Measurements from ENCODE around the gene IDH3A.

Gene IDH3A

DNA sequence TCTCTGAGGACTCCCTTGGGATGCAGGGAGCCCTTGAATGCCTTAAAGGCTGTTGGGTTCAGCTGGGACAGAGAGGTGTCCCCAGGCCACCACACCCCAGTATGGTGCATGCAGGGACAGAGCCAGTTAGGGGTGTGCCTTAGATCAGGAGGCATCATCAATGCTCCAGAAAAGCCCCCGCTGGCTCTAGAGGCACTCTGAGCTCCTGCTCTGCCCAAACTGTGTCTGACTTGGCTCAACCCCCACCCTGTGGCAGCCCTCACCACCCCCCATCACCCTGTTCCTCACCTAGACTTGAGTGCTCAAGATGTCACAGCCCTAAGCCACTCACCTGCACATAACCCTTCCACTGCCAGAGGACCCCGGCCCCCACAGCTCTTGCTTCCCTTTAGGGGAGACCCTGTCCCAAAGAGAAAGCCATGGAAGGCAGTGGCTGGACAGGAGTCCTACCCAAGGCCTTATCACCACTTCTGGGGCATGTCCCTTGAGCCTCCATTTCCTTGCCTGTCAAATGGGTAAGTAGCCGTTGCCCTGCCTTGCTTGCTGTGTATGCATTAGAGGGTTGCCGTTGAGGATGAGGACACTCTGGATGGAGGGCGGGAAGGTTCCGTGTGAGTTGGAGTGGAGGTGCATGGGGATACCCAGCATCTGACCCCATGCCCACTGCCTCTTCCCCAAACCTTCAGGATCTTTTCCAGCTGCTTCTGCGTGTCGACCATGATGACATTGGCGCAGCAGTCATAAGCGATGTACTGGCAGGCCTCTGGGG lies 43.8 kb downstream of the IDH3A start:
- H3K36me3 ChIP-seq (ENCODE audit: control insufficient read depth, insufficient read depth, low read length), result no peaks in the 10 kb centered on the region
- no peaks in the 10 kb centered on the region for H3K9me3 ChIP-seq (ENCODE audit: control insufficient read depth, insufficient read depth, low read length)
- H3K4me1 ChIP-seq (ENCODE audit: control insufficient read depth, insufficient read depth, low read length), result no peaks in the 10 kb centered on the region
- no peak overlapping the region for H3K4me3 ChIP-seq (ENCODE audit: low read depth, low read length)
- H3K27ac ChIP-seq (ENCODE audit: low read depth, low read length), result no peak overlapping the region
- no peak overlapping the region for H3K9ac ChIP-seq (ENCODE audit: low read depth, low read length)
- H3K27me3 ChIP-seq (ENCODE audit: control insufficient read depth, insufficient read depth, low read length), result no peaks in the 10 kb centered on the region

DNA sequence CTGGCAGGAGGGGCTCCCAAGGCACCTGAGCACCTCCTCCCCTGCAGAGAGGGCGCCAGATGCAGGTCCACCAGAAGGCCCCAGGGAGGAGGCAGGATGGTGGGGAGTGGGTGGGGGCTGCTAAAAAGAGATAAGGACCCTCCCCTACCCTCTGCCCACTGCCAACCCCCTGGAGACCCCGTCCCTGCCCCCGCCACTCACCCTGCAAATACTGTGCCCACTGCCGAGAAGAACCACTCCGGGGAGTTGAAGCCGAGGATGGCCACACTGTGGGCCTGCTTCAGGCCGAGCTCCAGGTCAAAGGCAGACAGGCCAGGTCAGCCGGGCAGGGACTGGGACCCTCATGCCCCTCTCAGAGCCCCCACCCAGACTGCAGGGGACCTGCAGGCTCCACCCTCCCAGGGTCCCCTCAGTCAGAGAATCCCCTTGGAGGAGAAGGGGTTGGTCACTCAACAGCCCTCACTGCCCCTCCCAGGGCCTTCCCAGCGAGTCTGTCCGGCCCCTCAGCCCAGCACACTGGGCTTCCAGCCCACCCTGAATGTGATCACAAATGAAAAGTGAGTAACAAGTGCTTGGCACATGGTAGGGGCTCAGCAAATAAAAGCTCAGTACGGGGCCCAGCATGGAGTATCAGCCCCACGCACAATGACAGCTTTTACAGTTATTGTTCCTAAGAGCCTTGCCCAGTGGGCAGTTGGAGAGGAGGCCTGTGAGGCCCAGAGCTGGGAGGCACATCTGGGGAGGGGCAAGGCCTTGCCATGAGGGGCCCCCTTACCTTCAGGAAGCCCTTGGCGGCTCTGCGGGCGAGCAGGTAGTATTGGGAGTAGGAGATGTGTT lies 44.8 kb downstream of the IDH3A start:
- no peaks in the 10 kb centered on the region for H3K4me1 ChIP-seq (ENCODE audit: control insufficient read depth, insufficient read depth, low read length)
- H3K27me3 ChIP-seq (ENCODE audit: control insufficient read depth, insufficient read depth, low read length), result no peaks in the 10 kb centered on the region
- H3K36me3 ChIP-seq (ENCODE audit: control insufficient read depth, insufficient read depth, low read length), result no peaks in the 10 kb centered on the region
- H3K27ac ChIP-seq (ENCODE audit: low read depth, low read length), result no peak overlapping the region
- no peak overlapping the region for H3K9ac ChIP-seq (ENCODE audit: low read depth, low read length)
- no peak overlapping the region for H3K4me3 ChIP-seq (ENCODE audit: low read depth, low read length)
- no peaks in the 10 kb centered on the region for H3K9me3 ChIP-seq (ENCODE audit: control insufficient read depth, insufficient read depth, low read length)

DNA sequence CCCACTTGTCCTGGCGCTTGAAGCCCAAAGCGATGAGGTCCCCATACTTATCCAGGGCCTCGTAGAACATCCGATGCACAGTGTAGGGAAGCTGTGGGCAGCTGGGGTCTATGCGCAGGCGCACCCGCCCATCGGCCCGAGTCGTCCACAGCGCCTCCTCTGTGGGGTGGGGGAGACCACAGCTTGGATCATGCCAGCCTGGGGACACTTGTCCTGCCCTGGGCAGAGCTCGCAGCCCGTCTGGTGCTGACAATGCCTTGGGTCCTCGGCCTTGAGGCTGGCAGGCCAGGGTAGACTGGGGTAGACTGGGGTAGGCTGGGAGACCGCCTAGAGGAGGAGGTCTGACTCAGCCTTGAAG lies 45.4 kb downstream of the IDH3A start:
- Histone ChIP-seq H3K9ac (ENCODE audit: low read depth, low read length) (no peak overlapping the region), H3K9me3 (ENCODE audit: control insufficient read depth, insufficient read depth, low read length) (no peaks in the 10 kb centered on the region), H3K4me1 (ENCODE audit: control insufficient read depth, insufficient read depth, low read length) (no peaks in the 10 kb centered on the region)

DNA sequence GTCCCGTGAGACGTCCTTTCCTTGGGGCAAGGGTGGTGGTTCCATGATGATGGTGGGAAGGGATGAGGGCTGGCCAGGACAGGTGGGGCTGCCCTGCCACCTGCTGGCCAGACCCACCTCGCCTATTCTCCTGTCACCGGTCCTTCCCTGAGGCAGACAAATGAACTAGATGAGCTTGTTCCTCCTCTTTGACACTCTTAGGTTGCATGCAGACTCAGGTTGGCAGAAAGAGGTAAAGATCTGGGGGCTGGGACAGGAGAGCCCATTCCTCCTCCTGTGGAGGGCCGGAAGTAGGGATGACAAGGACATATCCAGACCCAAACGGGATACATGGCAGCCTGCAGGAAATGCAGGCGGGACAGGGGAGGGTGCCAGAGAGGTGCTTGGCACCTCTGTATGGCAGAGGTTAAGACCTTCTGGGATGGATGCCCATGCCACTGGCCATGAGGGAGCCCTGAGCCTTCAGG lies 46.6 kb downstream of the IDH3A start:
- Histone ChIP-seq H3K4me1 (ENCODE audit: control insufficient read depth, insufficient read depth, low read length) (no peaks in the 10 kb centered on the region), H3K9me3 (ENCODE audit: control insufficient read depth, insufficient read depth, low read length) (no peaks in the 10 kb centered on the region), H3K27me3 (ENCODE audit: control insufficient read depth, insufficient read depth, low read length) (no peaks in the 10 kb centered on the region), H3K36me3 (ENCODE audit: control insufficient read depth, insufficient read depth, low read length) (no peaks in the 10 kb centered on the region), H3K27ac (ENCODE audit: low read depth, low read length) (no peak overlapping the region), H3K9ac (ENCODE audit: low read depth, low read length) (no peak overlapping the region), H3K4me3 (ENCODE audit: low read depth, low read length) (no peak overlapping the region)

More for the DNA sequence above, 45.4 kb downstream of the IDH3A start:
- H3K27me3 ChIP-seq (ENCODE audit: control insufficient read depth, insufficient read depth, low read length), result no peaks in the 10 kb centered on the region
- no peak overlapping the region for H3K4me3 ChIP-seq (ENCODE audit: low read depth, low read length)
- no peak overlapping the region for H3K27ac ChIP-seq (ENCODE audit: low read depth, low read length)
- H3K36me3 ChIP-seq (ENCODE audit: control insufficient read depth, insufficient read depth, low read length), result no peaks in the 10 kb centered on the region

DNA sequence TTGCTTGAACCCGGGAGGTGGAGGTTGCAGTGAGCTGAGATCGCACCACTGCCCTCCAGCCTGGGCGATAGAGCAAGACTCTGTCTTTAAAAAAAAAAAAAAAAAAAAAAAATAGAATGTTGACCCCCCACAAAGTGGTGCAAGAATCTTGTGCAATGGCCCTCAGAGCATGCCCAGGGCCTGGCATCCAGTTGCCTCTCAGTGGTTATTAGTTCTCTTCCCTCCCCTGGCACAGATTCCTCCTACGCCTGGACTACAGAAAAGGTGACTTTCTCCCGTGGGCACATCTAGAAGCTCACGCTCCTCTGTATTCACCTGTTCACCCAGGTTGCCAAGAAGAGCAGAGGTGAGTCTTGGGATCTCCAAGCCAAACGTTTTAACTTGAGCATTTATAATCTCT lies 48.5 kb downstream of the IDH3A start:
- no peaks in the 10 kb centered on the region for H3K4me1 ChIP-seq (ENCODE audit: control insufficient read depth, insufficient read depth, low read length)
- H3K36me3 ChIP-seq (ENCODE audit: control insufficient read depth, insufficient read depth, low read length), result no peaks in the 10 kb centered on the region
- H3K27ac ChIP-seq (ENCODE audit: low read depth, low read length), result no peak overlapping the region
- no peak overlapping the region for H3K9ac ChIP-seq (ENCODE audit: low read depth, low read length)
- H3K4me3 ChIP-seq (ENCODE audit: low read depth, low read length), result no peak overlapping the region
- H3K9me3 ChIP-seq (ENCODE audit: control insufficient read depth, insufficient read depth, low read length), result no peaks in the 10 kb centered on the region
- no peaks in the 10 kb centered on the region for H3K27me3 ChIP-seq (ENCODE audit: control insufficient read depth, insufficient read depth, low read length)

DNA sequence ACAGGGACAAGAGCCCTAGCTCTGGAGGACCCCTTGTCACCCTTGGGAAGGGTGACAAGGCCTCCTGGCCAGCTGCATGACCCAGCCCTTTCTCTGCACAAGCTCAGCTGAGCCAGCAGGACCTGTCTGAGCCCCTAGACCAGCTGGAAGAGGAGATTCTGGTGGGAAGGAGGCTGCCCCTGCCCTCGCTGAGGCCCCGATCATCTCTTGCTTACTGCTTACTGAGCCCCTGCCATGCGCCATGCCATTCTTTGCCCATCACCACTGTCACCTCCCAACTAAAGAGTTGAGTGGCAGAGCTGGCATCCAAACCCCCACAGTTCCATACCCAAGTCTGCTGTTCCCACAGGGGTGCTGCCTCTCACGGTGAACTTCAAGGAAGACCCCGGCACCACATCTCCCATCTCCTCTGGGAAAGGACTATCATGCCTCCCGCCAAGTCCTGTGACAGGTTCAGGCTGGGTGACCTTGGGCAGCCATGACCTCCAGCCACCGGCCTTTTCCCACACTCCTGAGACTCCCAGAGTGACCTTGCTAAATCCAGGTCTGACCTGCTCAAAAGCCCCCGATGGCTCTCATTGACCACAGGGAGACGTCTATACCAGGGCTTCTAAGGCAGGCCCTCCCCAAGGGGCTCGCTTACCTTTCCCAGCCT lies 51.2 kb downstream of the IDH3A start:
- H3K9ac ChIP-seq (ENCODE audit: low read depth, low read length), result no peak overlapping the region
- H3K4me1 ChIP-seq (ENCODE audit: control insufficient read depth, insufficient read depth, low read length), result no peaks in the 10 kb centered on the region
- no peaks in the 10 kb centered on the region for H3K9me3 ChIP-seq (ENCODE audit: control insufficient read depth, insufficient read depth, low read length)
- H3K27me3 ChIP-seq (ENCODE audit: control insufficient read depth, insufficient read depth, low read length), result no peaks in the 10 kb centered on the region
- no peak overlapping the region for H3K4me3 ChIP-seq (ENCODE audit: low read depth, low read length)
- H3K27ac ChIP-seq (ENCODE audit: low read depth, low read length), result no peak overlapping the region
- H3K36me3 ChIP-seq (ENCODE audit: control insufficient read depth, insufficient read depth, low read length), result no peaks in the 10 kb centered on the region

DNA sequence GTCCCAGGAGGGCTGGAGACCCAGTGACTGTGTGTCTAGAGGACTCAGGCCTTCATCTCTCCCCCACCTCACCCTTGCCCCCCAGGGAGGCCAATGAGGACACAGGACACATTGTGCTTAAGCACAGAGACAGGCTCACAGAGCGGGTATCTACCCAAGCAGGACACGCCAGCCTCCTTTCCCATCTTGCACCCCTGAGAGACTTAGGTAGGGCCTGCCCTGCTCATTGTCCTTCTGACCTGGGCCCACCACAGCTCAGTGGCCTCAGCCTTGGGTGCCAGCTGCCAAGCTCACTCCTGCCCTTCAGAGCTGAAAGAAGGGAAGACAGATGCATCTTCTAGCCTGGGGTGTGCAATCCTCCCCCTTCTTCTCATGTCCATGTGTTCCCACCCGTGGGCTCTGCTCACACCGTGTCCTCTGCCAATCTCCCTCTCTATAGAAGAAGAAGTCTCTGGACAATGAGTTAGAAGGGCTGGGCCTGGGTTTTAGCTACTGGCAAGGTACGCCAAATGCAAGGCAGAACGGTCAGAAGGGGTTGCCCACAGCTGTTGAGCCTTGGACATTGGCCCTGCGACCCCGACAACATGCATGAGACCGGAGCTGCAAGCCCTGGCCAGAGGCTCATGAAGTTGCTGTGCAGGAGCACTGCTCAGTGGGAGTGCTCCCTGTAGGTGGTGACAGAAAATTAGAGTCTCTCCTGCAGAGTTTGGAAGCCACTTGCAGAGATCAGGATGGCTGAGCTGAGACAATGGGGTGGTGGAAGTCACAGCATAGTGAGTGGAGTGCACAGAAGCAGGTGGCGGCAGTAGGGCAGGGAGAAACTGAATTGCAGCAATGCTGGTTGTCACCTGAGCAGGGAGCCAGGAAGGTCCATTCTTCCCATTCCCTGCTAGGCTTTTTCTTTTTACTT lies 52.4 kb downstream of the IDH3A start:
- Histone ChIP-seq H3K27ac (ENCODE audit: low read depth, low read length) (no peak overlapping the region), H3K9ac (ENCODE audit: low read depth, low read length) (no peak overlapping the region)

DNA sequence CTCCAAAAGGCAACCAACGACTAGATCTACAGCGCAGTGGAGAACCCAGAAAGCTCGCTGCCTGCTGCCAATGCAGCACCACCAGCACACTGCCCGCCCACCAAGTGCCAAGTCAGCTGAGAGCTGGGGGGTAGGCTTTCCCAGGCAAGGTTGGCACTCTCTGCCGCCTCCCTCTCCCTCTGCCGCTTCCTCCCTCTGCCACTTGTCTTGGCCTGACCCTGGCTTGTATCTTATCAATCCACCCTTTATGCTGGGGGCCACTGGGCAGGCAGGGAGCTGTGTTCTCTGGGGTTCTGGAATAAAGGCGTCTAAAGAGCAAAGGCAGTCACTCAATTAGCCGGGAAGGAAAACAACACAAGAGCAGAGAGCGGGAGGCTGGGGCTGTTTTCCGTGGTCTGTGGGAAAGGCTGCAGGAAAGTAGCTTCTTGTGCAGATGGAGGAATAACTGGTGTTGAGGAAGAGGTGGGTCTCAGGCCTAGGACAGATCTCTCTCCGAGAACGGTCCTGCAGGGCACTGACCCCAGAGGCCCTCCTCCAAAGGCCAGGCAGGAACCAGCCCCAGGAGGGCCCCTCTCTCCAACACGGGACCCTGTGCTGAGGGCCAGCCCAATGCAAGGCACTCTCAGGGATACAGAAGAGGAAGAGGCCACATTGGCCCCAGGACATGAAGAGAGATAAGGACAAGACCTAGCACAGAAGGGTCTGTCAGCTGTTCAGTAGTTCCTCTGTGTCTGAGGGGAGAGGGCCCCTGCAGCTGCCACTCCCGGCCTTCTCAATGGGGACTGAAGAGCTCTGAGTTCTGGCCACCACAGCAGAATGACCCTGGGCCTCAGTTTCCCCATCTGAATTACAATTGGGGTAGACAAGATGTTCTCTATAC lies 54.4 kb downstream of the IDH3A start:
- H3K4me3 ChIP-seq (ENCODE audit: low read depth, low read length), result no peak overlapping the region
- no peaks in the 10 kb centered on the region for H3K36me3 ChIP-seq (ENCODE audit: control insufficient read depth, insufficient read depth, low read length)
- H3K27ac ChIP-seq (ENCODE audit: low read depth, low read length), result no peak overlapping the region
- H3K9me3 ChIP-seq (ENCODE audit: control insufficient read depth, insufficient read depth, low read length), result no peaks in the 10 kb centered on the region
- H3K4me1 ChIP-seq (ENCODE audit: control insufficient read depth, insufficient read depth, low read length), result no peaks in the 10 kb centered on the region; the same call in 1 of the 2 replicates
- H3K27me3 ChIP-seq (ENCODE audit: control insufficient read depth, insufficient read depth, low read length), result no peaks in the 10 kb centered on the region
- H3K9ac ChIP-seq (ENCODE audit: low read depth, low read length), result no peak overlapping the region

More for the DNA sequence above, 52.4 kb downstream of the IDH3A start:
- H3K9me3 ChIP-seq (ENCODE audit: control insufficient read depth, insufficient read depth, low read length), result no peaks in the 10 kb centered on the region
- H3K4me3 ChIP-seq (ENCODE audit: low read depth, low read length), result no peak overlapping the region
- no peaks in the 10 kb centered on the region for H3K27me3 ChIP-seq (ENCODE audit: control insufficient read depth, insufficient read depth, low read length)
- H3K4me1 ChIP-seq (ENCODE audit: control insufficient read depth, insufficient read depth, low read length), result no peaks in the 10 kb centered on the region; the same call in 1 of the 2 replicates
- no peaks in the 10 kb centered on the region for H3K36me3 ChIP-seq (ENCODE audit: control insufficient read depth, insufficient read depth, low read length)

DNA sequence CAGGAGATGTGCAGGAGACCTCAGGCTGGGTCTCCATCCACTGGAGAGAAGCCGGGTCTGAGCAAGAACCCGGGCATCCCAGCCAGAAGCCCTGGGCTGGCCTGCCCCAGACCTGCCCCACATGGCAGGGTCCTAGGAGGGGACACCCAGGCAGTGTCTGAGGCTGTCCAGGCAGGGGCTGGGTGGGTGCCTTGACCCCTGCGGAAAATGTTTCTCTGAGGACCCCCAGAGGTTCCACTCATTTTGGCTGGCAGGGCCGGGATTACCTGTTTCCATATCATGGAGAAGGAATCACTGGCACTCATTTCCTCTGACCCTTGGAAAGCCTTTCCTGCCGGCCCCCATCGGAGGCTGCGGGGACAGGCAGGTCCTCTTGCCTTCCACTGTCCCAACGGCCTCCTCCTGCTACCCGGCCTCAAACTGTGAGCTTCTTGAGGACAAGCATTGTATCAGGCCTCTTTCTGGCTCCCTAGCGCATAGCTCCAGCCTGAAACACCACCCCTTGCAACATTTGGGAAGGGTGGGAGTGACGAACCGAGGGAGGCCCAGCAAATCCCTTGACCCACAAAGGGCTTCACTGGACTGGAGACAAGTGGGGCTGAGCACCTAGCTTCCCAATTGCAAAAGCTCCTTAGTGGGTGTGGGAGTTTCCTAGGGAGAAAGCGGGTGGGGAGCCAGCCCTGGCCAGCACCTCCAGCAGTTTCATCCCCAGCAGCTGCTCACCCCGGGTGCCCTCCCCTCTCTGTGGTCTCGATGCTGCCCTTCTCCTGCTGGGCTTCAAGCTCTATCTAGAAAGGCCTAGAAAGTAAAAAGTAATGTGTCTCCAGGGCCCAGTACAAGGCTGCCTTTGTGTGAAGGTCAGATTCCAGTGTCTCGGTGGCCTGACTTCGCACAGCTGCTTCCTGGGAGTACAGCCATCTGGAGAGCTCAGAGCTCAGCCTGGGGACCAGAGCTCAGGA lies 55.5 kb downstream of the IDH3A start:
- Histone ChIP-seq H3K36me3 (ENCODE audit: control insufficient read depth, insufficient read depth, low read length) (no peaks in the 10 kb centered on the region), H3K9ac (ENCODE audit: low read depth, low read length) (no peak overlapping the region), H3K27ac (ENCODE audit: low read depth, low read length) (no peak overlapping the region), H3K4me3 (ENCODE audit: low read depth, low read length) (no peak overlapping the region), H3K9me3 (ENCODE audit: control insufficient read depth, insufficient read depth, low read length) (no peaks in the 10 kb centered on the region), H3K27me3 (ENCODE audit: control insufficient read depth, insufficient read depth, low read length) (no peaks in the 10 kb centered on the region), H3K4me1 (ENCODE audit: control insufficient read depth, insufficient read depth, low read length) (no peaks in the 10 kb centered on the region; the same call in 1 of the 2 replicates)
